GM21526 (cell line): ENCODE results near the gene TMEM125.

ENCODE experiments used
- ATAC-seq: cut with Tn5 transposase; IDR thresholded peaks from one replicate; pipeline ENCODE4 v1.9.1; 2021; ENCODE audit warnings: moderate library complexity; ENCODE audit not compliant: unreplicated experiment, low FRiP score

The TMEM125 gene

DNA sequence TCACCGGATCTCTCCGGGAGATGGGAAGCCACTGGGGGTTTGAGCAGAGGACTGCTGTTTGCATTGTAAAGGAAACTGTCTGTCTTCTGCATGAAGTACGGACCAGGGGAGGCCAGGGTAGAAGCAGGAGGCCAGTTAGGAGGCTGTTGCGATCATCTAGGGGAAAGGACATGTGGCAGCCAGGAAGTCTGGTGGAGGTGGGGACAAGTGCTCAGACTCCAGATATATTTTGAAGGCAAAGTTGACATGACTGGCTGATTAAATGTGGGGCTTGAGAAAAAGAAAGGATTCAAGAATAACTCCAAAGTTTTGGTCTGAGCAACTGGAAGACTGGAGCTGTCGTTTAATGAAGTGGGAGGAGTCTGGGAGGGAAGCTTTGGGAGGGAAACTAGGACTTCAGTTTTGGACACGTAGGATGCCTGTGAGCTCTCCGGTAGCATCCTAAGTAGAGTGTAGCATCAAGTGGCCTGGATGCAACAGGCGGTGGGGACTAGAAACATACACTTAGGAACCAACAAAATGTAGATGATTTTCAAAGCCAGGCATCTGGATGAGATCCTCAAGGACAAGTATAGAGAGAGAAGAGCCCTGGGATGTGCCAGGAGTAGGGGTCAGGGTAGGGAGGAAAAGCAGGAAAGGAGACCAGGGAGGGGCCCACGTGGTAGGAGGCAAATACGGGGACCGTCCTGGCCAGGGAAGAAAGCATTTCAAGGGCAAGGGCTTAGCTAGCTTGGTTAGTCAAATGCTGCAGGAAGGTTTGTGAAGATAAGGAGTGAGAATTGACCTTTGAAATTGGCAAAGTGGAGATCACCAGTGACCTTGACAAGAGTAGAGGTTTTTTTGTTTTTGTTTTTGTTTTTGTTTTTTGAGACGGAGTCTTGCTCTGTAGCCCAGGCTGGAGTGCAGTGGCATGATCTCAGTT, 19.3 kb downstream of the TMEM125 start:
- no peak for ATAC-seq

DNA sequence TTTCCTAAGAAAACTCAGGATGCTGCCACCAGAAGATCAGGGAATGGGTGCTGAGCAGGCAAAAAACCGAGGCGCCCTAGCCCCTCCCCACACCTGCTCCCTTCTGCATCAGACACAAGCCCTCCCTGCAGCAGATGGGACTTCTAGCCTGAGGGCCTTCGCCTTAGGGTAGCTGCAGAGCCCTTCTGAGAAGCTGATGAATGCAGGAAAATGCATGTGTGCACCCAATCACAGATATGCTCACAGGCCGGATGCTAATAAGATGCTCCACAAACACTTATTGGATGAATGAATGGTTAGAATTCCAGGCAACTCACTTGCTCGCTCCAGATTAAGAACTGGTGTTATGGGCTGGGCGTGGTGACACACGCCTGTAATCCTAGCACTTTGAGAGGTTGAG, 22.4 kb downstream of the TMEM125 start:
- ATAC-seq, result no peak

DNA sequence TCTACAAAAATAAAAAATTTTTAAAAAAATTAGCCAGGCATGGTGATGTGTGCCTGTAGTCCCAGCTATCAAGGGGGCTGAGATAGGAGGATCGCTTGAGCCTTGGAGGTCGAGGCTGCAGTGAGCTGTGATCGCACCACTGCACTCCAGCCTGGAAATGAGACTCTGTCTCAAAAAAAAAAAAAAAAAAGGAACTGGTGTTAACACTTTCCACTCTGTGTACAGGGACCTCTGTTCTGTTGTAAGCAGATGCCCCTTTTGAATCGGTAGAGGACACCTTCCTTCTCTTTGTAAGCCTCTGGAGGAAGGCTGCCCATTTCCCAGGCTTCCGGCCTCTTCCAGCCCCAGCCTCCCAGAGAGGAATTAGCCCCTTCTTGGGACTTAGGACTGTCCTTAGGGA, 22.9 kb downstream of the TMEM125 start:
- no peak for ATAC-seq

DNA sequence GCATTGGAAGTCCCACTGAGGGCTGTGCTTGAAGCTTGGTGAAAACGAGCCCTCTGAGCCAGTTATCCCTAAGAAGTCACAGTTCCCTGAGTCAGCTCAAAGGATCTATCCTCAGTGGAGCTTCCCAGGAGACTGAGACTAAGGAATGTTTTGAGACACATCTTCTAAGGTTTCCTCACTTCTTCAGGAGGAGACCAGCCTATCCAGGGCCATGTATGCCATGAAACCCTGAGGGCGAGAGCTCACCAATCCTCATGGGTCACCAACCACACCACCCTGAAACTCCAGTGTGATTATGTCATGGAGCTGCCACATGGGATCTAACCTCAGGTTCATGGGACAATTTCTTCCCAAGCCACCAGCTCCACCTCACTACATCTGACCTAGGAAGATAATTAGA, 23.4 kb downstream of the TMEM125 start:
- no peak for ATAC-seq

DNA sequence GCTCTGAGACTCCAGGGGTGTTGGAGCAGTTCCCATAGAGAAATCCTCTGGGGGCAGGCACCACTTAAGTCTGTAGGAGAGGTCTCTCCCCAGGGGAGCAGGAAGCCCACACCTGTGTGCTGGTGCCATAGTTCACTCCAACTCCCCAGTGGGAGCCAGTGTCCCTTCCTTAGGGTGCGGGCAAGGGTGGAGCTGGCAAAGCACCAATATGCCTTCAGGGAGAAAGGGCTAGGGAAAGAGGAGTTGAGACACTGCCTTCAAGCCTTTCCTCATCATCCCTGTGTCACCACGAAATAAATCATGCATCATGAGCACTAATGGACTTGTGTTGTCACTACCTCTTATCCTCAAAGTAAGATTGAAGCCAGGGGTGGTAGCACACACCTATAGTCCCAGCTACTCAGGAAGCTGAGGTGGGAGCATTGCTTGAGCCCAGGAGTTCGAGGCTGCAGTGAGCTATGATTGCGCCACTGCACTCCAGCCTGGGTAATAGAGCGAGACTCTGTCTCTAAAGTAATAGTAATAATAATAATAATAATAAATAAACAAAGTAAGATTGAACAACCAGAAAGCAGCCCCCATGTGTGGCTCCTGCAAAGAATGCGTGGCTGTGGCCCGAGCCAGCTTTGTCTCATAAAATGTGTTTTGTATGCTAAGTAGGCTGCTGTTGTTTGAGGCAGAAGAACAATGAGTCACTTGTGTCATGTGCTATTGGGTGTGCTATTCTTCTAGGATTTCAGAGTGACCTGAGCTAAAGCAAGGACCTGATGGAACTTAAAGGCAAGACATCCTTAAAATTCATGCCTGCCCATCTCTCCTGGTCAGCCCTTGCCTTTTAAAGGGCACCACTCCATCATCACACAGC, 24.3 kb downstream of the TMEM125 start:
- no peak for ATAC-seq

DNA sequence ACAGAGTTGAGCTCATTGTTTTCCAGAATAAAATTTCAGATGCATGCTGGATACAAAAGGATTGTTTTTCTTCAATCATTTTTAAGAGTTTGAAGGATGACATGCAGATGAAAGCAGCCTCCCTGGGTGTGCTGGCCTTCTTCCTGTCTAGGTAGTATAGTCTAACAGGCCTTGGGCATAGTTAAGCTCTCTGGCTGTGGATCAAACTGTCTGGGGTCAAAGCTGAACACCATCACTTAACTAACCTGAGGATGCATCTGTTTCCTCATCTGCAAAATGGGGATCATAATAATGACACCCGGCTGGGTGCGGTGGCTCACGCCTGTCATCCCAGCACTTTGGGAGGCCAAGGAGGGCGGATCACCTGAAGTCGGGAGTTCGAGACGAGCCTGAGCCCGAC, 25.0 kb downstream of the TMEM125 start:
- no peak for ATAC-seq

DNA sequence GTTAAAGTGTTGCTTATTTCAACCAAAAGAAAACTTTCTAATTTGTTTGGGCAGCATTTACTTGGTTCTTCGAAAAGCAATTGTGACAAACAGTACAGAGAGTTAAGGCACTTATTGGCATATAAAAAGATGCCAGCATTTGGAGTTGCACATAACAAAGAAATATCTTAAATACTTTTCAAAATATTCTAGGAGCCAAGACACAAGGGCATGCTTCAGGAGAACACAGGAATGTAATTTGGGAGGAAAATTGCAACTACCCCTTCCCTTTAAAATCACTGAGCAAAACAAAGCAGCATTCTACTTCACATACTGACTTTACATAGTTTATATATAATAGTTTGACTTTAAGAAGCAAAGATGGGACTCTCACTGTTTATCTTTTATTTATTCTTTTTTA, 26.4 kb downstream of the TMEM125 start:
- no peak for ATAC-seq

DNA sequence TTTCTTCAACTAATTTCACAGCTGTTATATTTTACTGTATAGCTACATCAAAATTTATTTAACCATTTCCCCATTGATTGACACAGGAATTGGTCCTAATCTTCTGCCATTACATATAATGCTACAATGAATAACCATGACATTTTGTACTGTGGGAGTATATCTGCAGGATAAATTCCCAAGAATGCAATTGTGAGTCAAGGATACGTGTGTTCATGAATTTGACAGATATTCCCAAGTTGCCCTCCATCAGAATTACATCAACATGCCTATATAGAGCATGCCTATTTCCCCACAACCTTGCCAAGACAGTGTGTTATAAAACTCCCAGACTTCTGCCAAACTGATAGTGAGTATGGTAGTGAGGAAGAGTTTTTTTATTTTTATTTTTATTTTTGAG, 28.3 kb downstream of the TMEM125 start:
- ATAC-seq, result no peak

DNA sequence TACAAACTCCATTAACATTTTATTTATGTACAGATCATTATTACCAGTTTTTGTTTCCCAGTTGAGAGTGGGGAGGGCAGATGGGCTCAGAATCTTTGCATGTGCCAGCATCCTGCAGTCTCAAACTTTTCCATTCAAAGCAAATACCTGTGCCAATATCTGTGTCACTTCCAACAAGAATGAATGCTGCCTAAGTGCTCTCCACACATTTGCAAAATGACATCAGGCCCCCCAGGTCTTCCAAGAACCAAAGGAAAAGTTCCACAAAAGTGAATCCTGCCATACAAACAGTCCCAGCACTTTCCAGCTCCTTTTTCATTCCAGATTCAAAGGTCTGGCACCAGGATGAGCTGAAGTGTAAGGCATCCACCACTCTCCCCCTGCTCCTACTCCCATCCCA, 29.3 kb downstream of the TMEM125 start:
- ATAC-seq, result no peak

DNA sequence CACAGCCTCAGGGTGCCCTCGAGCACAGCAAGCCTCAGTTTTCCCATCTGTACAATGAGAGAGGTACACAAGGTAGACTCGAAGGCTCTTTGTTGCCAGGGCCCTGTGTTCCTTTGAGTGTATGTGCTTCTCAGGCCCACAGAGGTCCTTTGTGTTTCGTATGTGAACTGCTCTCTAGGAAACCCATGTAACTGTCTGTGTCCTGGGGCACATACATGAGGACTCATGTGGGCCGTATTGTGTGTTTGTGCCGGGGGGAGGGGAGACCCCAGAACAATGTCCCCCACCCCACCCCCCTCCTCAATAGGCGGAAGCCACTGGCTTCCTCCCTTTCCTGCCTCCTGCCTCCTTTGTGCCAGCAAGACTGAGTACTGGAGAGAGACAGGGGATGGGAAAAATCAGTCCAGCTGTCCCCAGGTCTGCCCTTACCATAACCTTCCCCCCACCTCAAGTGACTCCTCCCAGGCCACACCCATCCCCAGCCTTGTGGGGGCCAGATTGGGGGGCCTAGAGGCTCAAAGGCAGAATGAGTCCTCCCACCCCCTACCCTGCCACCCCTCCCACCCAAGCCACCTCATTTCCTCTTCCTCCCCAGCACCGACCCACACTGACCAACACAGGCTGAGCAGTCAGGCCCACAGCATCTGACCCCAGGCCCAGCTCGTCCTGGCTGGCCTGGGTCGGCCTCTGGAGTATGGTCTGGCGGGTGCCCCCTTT, 30.8 kb downstream of the TMEM125 start, which contains the start of gene TIE1:
TIE1 (plus strand) TSS at position 605 of the 717 bp plus-strand sequence; CDS start at position 695, 90 bp downstream.
- ATAC-seq, result no peak

DNA sequence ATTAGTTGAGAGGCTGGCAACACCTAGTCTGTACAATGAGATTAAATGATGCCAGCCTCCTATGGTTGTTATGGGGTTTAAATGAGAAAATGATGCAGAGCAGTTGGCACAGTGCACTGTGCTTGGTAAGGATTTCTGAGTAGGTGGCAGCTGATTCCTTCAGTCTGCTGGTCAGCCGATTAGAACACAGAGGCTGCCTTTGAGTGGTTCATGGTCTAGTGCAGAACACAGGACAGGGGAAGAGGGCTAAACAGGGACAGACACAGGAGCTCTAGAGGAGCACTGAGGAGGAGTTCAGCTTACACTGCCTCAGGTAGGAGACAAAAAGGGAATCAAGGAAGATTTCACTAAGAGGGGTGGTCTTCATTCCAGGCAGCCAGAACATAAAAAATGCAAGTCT, 32.4 kb downstream of the TMEM125 start:
- no peak for ATAC-seq

DNA sequence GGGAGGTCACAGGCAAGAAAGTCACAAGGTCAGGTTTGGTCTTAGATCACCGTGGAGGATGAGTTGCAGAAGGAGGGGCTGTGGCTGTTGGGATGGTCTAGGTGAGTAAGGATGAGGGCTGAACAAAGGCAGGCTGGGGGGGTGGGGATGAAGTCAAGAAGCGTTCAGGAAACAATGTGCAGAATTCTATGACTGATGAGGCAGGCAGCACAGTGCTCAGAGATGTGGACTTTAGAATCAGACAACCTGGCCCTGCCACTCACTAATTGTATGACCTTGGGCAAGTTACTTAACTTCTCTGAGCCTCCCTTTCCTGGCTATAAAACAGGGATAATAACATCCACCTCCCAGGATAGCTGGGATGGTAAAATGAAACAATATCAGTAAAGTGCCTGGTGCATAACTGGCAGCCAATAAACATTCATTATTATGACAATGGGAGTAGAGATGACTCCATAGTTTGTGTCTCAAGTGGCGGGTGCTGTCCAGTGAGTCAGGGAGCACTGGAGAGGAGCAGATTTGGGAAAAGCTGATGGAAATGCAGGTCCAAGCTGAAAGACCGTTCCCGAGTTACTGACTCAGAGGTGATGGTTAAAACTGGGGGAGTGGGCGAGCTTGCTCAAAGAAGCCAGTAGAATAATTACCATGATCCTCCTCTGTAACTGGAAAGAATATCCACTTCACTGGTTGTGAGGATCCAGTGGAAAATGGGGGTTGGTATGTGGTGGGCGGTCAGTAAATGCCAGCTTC, 33.1 kb downstream of the TMEM125 start:
- ATAC-seq, result no peak

DNA sequence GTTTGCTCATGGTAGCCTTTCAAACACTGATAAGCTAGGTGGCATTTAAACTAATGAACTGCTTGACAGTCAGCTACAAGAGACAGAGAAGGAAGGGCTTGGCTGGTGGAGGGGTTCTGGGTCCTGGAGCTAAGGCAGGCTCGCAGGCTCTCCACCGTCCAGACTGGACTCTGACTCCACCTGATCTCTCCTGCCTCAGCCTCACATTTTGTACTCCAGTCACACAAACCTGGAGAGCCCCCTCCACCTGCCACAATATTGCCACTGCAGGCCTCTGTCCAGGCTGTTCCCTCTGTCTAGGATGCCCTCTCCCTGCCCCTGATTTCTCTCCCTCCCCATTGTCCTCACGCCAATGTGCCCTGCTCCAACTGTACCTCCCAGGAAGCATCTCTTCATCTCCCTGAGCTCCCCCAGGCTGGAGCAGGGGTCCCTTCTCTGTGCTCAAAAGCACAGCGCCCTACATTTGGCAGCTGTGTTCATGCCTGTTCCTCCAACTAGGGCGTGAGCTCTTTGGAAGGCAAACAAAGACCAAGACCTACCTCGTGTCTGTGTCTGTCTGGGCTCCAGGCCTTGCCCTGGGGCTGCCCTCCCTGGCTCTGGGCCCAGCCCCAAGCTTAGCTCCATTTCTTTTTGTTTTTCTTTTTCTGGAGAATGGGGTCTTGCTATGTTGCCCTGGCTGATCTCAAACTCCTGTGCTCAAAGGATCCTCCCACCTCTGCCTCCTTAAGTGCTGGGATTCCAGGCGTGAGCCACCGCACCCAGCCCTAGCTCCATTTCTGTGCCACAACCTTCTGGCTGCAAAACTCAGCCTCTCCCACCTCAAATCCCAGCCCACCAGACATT, 33.9 kb downstream of the TMEM125 start:
- no peak for ATAC-seq

DNA sequence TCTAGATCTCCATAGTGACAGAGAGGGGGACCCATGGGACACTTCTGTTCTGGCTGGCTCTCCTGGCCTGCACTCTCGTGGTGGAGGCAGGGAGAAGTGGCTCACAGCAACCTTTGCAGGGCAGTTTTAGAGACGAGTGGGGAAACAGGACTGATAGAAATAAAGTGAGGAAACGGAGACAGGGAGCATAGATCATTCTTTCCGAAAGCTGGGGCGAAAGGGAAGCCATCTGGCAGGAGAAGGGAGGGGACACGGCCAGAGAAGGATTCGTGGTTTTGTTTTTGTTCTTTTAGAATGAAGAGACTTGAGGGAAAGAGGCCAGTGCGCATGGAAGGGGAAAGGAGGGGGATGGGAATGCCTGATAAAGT, 34.5 kb downstream of the TMEM125 start:
- ATAC-seq, result no peak

DNA sequence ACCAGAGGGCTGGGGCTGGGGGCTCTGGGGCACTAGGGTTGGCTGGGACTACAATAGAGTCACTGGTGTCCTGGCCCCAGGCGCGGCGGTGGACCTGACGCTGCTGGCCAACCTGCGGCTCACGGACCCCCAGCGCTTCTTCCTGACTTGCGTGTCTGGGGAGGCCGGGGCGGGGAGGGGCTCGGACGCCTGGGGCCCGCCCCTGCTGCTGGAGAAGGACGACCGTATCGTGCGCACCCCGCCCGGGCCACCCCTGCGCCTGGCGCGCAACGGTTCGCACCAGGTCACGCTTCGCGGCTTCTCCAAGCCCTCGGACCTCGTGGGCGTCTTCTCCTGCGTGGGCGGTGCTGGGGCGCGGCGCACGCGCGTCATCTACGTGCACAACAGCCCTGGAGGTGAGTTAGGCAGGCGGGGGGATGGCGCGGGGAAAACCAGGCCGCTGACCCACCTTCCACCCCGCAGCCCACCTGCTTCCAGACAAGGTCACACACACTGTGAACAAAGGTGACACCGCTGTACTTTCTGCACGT, 35.1 kb downstream of the TMEM125 start:
- no peak for ATAC-seq

DNA sequence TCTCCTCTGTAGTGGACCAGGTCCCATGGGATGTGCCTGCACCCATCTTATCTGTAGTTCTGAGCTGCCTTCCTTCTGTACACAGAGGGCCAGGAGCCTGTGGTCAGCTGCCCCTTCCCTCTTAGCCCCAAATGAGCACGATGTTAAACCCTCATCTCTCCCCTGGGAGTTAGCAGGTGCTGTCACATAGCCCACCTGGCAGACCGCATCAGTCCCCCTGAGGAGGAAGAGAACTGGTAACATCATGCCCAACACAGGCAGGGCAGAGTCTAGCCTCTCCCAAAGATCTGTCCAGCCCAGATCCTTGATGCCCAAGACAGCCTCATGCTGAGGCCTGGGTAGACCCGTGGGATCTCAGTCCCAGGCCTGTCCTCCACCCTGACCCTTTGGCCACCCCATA, 35.7 kb downstream of the TMEM125 start:
- no peak for ATAC-seq

DNA sequence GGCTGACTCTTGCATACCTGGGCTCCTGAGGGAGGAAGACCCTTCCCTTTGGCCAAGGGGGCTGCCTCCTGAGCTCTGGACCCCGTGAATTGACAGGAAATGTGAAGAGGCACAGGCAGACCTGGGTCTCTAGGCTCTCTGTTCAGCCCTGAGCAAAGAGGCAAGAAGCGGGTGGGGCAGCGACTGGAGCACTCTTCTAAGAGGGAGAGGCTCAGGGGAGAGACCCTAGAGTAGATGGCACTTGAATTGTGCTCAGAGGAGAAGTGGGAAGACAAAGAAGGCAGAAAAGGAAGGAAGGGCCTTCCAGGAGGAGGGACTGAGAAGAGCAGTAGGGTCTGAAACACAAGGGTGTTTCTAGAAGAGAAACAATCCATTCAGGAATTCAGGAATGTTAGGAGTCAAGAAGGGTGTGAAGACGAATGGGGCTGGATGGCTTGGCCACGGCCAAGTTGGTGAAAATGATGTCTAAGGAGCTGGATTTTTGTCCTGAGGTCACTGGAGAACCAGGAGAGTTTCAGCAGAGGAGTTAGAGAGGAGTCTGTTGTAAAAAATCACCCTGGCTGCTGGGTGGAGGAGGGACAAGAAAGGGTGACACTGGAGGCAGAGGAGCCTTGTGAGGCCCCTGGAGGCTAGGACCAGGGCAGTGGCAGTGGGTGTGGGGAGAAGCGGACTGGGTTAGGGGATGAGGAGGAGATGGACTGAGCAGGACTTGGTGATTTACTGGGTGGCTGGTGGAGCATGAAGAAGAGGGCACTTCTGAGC, 36.3 kb downstream of the TMEM125 start:
- ATAC-seq, result no peak

DNA sequence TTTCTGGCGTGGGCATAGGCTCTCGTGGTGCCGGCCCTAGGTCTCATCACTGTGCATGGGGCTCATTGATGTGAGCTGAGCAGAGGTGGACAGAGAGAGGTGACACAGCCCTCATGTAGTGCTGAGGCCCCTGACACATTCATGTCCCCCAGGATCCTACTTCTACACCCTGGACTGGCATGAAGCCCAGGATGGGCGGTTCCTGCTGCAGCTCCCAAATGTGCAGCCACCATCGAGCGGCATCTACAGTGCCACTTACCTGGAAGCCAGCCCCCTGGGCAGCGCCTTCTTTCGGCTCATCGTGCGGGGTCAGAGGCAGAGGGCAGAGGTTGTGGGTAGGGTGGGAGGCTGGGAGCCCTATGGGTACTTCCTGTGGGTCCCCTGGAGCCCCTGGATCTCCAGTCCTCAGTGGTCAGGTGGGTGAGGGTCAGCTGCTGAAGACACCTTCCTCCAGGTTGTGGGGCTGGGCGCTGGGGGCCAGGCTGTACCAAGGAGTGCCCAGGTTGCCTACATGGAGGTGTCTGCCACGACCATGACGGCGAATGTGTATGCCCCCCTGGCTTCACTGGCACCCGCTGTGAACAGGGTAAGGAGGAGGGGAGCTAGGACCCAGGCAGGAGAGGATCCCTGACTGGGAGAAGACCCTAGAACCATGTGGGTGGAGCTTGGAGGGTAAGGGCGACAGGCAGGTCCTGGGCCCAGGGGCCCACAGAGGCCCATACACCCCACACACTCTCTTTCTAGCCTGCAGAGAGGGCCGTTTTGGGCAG, 37.1 kb downstream of the TMEM125 start:
- no peak for ATAC-seq
